Right lobe of liver (tissue), 6 donors: ENCODE measurements around the gene FNDC3A. TPM values are rescaled to one million over a fixed set of nuclear protein-coding genes. Genes with fewer than 3 reads are reported as not detected.

Source experiments
- ATAC-seq, 4 donors: fragments of 200-7000 bp; cut with Tn5 transposase; one replicate each; pipeline ENCODE4 v1.9.1; 2020; ENCODE audit warnings: mild to moderate bottlenecking in 4 of 4, moderate library complexity in 4 of 4
- DNase-seq, 3 donors: peaks; one replicate each; pipeline ENCODE4 v3.0.0-alpha.2; 2020
- H3K27ac ChIP-seq, 3 donors: fragments of 200-600 bp; one replicate each; pipeline ENCODE4 v1.8.0; 2022
- H3K27me3 ChIP-seq, 2 donors: fragments of 200-600 bp; one replicate each; pipeline ENCODE4 v1.8.0; 2022
- H3K36me3 ChIP-seq, 4 donors: fragments of 200-600 bp; sonication (generic) in 1 of 4; one replicate each; pipeline versions ENCODE4 v1.5.1 to v1.8.0; 2017 to 2022; ENCODE audit warnings: control low read depth in 1 of 4
- H3K4me1 ChIP-seq, 4 donors: fragments of 200-600 bp; sonication (generic) in 1 of 4; one replicate each; pipeline versions ENCODE4 v1.5.1 to v1.8.0; 2017 to 2022; ENCODE audit warnings: control low read depth in 1 of 4
- H3K4me3 ChIP-seq, 3 donors: fragments of 200-600 bp; one replicate each; pipeline ENCODE4 v1.8.0; 2022
- H3K9me3 ChIP-seq, 4 donors: fragments of 200-600 bp; sonication (generic) in 1 of 4; one replicate each; pipeline versions ENCODE4 v1.5.1 to v1.8.0; 2017 to 2022; ENCODE audit warnings: control low read depth in 1 of 4
- CTCF ChIP-seq, 4 donors: fragments of 200-600 bp in 3 of 4; fragments of 450-650 bp in 1 of 4; IDR thresholded peaks; one replicate each; pipeline versions ENCODE4 v1.5.1 to v1.8.0; 2016 to 2022; ENCODE audit warnings: antibody characterized with exemption in 4 of 4, mild to moderate bottlenecking in 2 of 4
- POLR2A ChIP-seq: fragments of 450-650 bp; IDR thresholded peaks from one replicate; pipeline ENCODE4 v1.6.1; 2017; ENCODE audit warnings: antibody characterized with exemption, mild to moderate bottlenecking
- WGBS: methylation state at CpG from one replicate; pipeline ENCODE4 v1.1.6; 2018; ENCODE audit warnings: low coverage, low lambda C conversion rate; ENCODE audit not compliant: insufficient coverage; ENCODE audit errors: missing lambda C conversion rate; 5-methylcytosine and 5-hydroxymethylcytosine counted together
- intact Hi-C, 2 donors: fragments of 100-400 bp; cut with DNase I; formaldehyde crosslinking; loops; one replicate each; pipeline versions ENCODE4 v1.11.2 to v1.14.1; 2022
- total RNA-seq, 6 experiments: library from RNA; depleted of rRNA in 2 of 6; stranded (reverse); fragments of >200 nt in 2 of 6; fragmentation: NEBNext Ultra II Directional in 3 of 6; extraction: Animal tissue kit (Norgen Biotek cat#: 25700) in 3 of 6; gene quantifications; one replicate each; pipeline versions ENCODE4 v1.1.0 to v1.2.4, GENCODE V29; 2016 to 2023
- donor health status: DM: no; HTN: yes; CAD: no.
- donor health status: DM: no; HTN: no; CAD: no.
- donor health status: DM: no; HTN: no; CAD: no.
- donor health status: DM: no; HTN: yes; CAD: no.
- donor health status: DM: no; HTN: yes; CAD: no.

Gene FNDC3A
- total RNA-seq, 6 experiments from 2014 or later, result 43.4 to 53.2 (median 47.9) TPM

- H3K36me3 ChIP-seq, result peaks cover 0 to under 1% (median 0%) of the 10 kb centered on the region in 4 donors
- 18% methylated on average over 6 of the region's 6 CpGs for WGBS
- intact Hi-C loops, result no loop called here
- peak in 2 of 4 donors; percentile 27 to 32 for TF ChIP-seq CTCF (IDR thresholded peaks at IDR 0.05)
- no peak for TF ChIP-seq POLR2A
- H3K4me1 ChIP-seq, result peaks cover 0 to 18% (median 2%) of the 10 kb centered on the region in 4 donors
- peak overlapping the region in 1 of 3 donors; percentile 54 for H3K27ac ChIP-seq
- DNase-seq, result peak; percentile 43 to 66 (median 61)
- H3K9me3 ChIP-seq, result no peaks in the 10 kb centered on the region
- peak; percentile 72 to 82 (median 79) for ATAC-seq
- H3K4me3 ChIP-seq, result no peak overlapping the region
- no peaks in the 10 kb centered on the region for H3K27me3 ChIP-seq
Measured at GRCh38 chr13:49214917-49215376, 239.2 kb downstream of the FNDC3A start.

- TF ChIP-seq CTCF (IDR thresholded peaks at IDR 0.05) (no peak), POLR2A (no peak)
- no peak for ATAC-seq
- H3K4me3 ChIP-seq, result no peak overlapping the region
- peaks cover 0 to 5% of the 10 kb centered on the region in 2 donors for H3K27me3 ChIP-seq
- intact Hi-C loops, result no loop called here
- no peaks in the 10 kb centered on the region for H3K36me3 ChIP-seq
- 78% methylated on average over 6 of the region's 6 CpGs for WGBS
- H3K27ac ChIP-seq, result no peak overlapping the region
- H3K4me1 ChIP-seq, result peaks cover 0 to 18% (median 2%) of the 10 kb centered on the region in 4 donors
- no peak for DNase-seq
- H3K9me3 ChIP-seq, result no peaks in the 10 kb centered on the region
Measured at GRCh38 chr13:49216334-49216733, 240.6 kb downstream of the FNDC3A start.

- no peaks in the 10 kb centered on the region for H3K9me3 ChIP-seq
- TF ChIP-seq CTCF (IDR thresholded peaks at IDR 0.05) (no peak), POLR2A (no peak)
- intact Hi-C loops, result no loop called here
- DNase-seq, result no peak
- H3K27ac ChIP-seq, result no peak overlapping the region
- H3K36me3 ChIP-seq, result no peaks in the 10 kb centered on the region
- peaks cover 0 to 18% (median 2%) of the 10 kb centered on the region in 4 donors for H3K4me1 ChIP-seq
- ATAC-seq, result no peak
- no peak overlapping the region for H3K4me3 ChIP-seq
- WGBS, result 57% methylated on average over 16 of the region's 17 CpGs
- H3K27me3 ChIP-seq, result peaks cover 0 to 5% of the 10 kb centered on the region in 2 donors
Measured at GRCh38 chr13:49217962-49218492, 242.3 kb downstream of the FNDC3A start.

GRCh38 chr13:49218493-49219051 lies 242.9 kb downstream of the FNDC3A start:
- Histone ChIP-seq H3K36me3 (no peaks in the 10 kb centered on the region), H3K9me3 (no peaks in the 10 kb centered on the region), H3K27me3 (peaks cover 0 to 5% of the 10 kb centered on the region in 2 donors), H3K4me1 (peaks cover 0 to 18% (median 2%) of the 10 kb centered on the region in 4 donors), H3K27ac (no peak overlapping the region), H3K4me3 (no peak overlapping the region)
- WGBS, result 57% methylated on average over 24 of the region's 25 CpGs
- no peak for DNase-seq
- intact Hi-C loops, result no loop called here
- no peak for ATAC-seq
- TF ChIP-seq CTCF (IDR thresholded peaks at IDR 0.05) (no peak), POLR2A (no peak)
